BJ (cell line): Measurements from ENCODE around the gene ATF7IP. TPM values are rescaled to one million over a fixed set of nuclear protein-coding genes. Genes with fewer than 3 reads are reported as not detected.
A peak's percentile ranks its signal among the peaks of the same experiment; 100 is the strongest.

ENCODE experiments used
- CTCF ChIA-PET: fragments of 350-600 bp; formaldehyde crosslinking; extraction: SDS; loops from one replicate; lab custom pipeline; 2021; ENCODE audit warnings: antibody characterized with exemption, inconsistent platforms; lab: Yijun Ruan, JAX
- POLR2A ChIA-PET: fragments of 300-600 bp; sonication (Branson Sonifier 250); formaldehyde crosslinking; extraction: SDS; loops from one replicate; lab custom pipeline; 2021; ENCODE audit warnings: antibody characterized with exemption; lab: Charles Lee
- DNase-seq: peaks from one replicate; pipeline ENCODE4 v3.0.0-alpha.2; 2011; ENCODE audit warnings: low read depth
- H3K27me3 ChIP-seq: 2 replicates; pipeline ENCODE4 v1.6.0; 2011; ENCODE audit warnings: low read length; ENCODE audit not compliant: control insufficient read depth, insufficient read depth
- H3K36me3 ChIP-seq: 2 replicates; pipeline ENCODE4 v1.5.1; 2011; ENCODE audit warnings: low read length; ENCODE audit not compliant: control insufficient read depth, insufficient read depth
- H3K4me3 ChIP-seq: 2 replicates; pipeline ENCODE4 v1.5.1; 2011; ENCODE audit warnings: low read depth, mild to moderate bottlenecking, control low read depth, low read length
- polyA plus RNA-seq: library from polyadenylated mRNA; depleted of rRNA; stranded (reverse); fragments of >200 nt; gene quantifications from 2 replicates; pipeline ENCODE4 v1.2.3, GENCODE V29; 2011
- TF ChIP-seq, protein P1 (sequence below): IDR thresholded peaks from 2 replicates; pipeline ENCODE4 v1.5.1; 2011; ENCODE audit warnings: low read depth, mild to moderate bottlenecking, control low read depth, inconsistent platforms, low read length, moderate library complexity; ENCODE audit not compliant: insufficient read depth

ATF7IP gene
- polyA plus RNA-seq, 1 experiment: 8.1 TPM

DNA sequence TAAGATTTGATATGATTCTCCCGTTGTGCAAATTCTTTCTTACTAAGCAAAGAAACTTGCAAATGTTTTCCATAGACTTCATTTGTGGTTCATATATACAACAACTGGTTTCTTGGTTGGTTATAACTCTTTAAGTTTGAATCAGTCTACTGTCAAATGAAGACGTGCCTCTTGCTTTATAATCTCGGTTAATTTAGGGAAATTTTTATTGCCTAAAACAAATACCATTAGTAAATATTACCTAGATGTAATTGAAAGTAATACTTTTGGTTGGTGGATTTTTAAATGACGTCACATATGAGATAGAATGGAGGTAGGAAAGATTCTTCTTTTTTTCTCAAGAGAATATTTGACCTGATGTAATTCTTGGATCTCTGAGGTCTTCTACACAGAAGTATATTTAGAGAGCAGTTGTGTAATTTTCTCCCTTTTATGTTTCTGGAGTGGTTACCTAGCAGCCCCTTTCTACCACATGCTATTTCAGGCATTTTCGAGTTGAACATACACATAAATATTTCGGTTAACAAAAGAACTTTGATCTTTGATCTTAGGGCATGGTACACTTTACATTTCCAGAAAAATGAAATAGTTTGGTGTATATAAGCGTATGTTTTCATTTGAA lies 1.7 kb downstream of the ATF7IP start:
- H3K4me3 ChIP-seq: peak overlapping the region; percentile 91
- DNase-seq: no peak
- no peaks in the 10 kb centered on the region for H3K27me3 ChIP-seq
- peaks cover 1% of the 10 kb centered on the region; the same call in 1 of the 2 replicates for H3K36me3 ChIP-seq
- TF ChIP-seq, protein P1, sequence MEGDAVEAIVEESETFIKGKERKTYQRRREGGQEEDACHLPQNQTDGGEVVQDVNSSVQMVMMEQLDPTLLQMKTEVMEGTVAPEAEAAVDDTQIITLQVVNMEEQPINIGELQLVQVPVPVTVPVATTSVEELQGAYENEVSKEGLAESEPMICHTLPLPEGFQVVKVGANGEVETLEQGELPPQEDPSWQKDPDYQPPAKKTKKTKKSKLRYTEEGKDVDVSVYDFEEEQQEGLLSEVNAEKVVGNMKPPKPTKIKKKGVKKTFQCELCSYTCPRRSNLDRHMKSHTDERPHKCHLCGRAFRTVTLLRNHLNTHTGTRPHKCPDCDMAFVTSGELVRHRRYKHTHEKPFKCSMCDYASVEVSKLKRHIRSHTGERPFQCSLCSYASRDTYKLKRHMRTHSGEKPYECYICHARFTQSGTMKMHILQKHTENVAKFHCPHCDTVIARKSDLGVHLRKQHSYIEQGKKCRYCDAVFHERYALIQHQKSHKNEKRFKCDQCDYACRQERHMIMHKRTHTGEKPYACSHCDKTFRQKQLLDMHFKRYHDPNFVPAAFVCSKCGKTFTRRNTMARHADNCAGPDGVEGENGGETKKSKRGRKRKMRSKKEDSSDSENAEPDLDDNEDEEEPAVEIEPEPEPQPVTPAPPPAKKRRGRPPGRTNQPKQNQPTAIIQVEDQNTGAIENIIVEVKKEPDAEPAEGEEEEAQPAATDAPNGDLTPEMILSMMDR: no peak
- POLR2A ChIA-PET: no interaction called here
- CTCF ChIA-PET: interaction anchor here (1.5 to 2.2 kb wide), 2 partner anchors 112 to 115 kb away, joined by 4 to 12 read pairs; no protein-coding TSS in a partner anchor

DNA sequence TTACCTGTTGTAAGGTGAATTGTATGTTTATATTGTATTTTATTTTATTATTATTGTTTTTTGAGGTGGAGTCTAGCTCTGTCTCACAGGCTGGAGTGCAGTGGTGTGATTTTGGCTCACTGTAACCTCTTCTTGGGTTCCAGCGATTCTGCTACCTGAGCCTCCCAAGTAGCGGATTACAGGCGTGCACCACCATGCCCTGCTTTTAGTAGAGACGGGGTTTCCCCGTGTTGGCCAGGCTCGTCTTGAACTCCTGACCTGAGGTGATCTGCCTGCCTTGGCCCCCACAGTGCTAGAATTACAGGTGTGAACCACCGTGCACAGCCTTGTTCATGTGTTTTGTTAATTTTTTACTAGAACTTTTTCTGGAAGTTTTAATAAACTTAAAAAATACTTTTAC lies 3.8 kb downstream of the ATF7IP start:
- peaks cover 1% of the 10 kb centered on the region; the same call in 1 of the 2 replicates for H3K36me3 ChIP-seq
- CTCF ChIA-PET: interaction anchor here (0.6 to 1.1 kb wide), 2 partner anchors 67 to 118 kb away, joined by 3 to 5 read pairs; no protein-coding TSS in a partner anchor
- no peak for DNase-seq
- TF ChIP-seq, protein P1: no peak
- H3K27me3 ChIP-seq: no peaks in the 10 kb centered on the region
- no peak overlapping the region for H3K4me3 ChIP-seq
- POLR2A ChIA-PET: no interaction called here

DNA sequence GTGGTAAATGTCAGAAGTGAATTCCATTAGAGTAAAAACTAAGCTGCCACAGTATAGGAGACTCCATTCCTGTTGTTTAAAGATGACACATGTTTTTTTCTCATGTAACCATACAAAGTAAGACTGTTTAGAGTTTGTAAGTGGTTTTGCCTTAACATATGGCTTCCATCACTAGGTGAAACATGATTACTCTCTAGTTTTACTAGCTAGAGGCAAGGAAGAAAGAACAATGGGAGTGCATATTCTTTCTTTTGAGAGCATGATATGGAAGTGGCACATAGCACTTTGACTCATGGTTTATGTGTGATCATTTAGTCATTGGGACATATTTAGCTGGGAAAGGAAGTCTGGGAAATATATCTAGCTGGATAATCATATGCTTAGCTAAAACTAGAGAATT lies 7.7 kb downstream of the ATF7IP start:
- no peaks in the 10 kb centered on the region for H3K27me3 ChIP-seq
- no peak for DNase-seq
- ChIA-PET CTCF (interaction anchor here (1.0 kb wide), 1 partner anchor 11 kb away, joined by 5 read pairs; no protein-coding TSS in a partner anchor), POLR2A (interaction anchor here (1.4 kb wide), 1 partner anchor 116 kb away, joined by 3 read pairs; no protein-coding TSS in a partner anchor)
- H3K4me3 ChIP-seq: no peak overlapping the region
- peaks cover 1% of the 10 kb centered on the region; the same call in 1 of the 2 replicates for H3K36me3 ChIP-seq
- TF ChIP-seq, protein P1: no peak

DNA sequence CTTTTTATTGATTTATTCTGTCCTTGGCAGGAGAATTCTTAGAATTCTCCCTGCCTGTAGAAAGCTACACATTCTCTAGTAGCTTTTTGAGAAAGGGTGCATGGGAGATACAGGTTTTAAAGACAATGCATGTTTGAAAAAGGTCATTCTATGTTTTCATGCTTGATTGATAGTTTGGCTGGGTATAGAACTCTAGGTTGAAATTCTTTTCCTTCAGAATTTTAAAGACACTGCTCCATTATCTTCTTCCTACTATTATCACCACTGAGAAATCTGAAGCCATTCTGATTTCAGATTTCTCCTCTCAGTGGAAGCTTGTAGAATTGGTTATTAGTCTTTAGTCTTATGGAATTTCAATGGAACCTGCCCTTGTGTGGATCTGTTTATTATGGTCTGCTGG lies 14.0 kb downstream of the ATF7IP start:
- TF ChIP-seq, protein P1: no peak
- CTCF ChIA-PET: no interaction called here

DNA sequence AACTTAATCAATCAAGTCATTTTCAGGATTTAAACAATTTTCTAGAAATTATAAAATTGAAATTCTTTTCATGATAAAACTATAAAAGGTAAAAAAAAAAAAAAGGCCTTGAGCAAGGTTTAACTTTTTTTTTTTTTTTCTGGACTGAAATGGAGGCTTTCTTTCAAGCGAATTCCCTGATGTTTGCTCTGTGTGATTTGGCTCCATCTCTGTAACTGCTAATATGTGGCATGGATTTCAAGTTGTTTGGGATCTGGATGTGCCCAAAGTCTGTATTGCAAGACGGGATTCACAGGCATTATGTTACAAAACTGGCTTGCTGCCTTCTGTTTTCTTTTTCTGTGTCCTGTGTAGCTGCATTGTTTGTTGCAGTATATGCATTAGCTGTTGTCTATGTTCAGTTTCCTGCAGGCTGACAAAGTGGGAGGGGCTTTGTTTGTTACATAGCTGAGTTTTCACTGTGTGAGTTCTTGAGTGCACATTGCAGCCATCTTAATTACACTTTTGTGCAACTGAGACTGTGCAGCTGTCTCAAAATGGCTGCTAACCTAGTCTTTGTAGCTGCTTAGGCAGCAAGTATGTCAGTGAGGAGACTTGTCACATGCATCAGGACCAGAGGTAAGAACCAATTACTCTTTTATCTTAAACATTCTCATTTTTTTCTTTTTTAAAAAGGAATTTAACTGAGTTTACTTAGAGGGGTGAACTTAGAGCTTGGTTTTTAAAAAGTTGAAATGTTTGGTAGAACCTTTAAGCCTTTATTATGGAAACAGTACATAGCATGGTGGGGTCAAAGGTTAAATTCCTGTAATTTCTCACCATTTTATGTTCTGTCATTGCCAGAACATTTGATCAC lies 19.5 kb downstream of the ATF7IP start:
- no peaks in the 10 kb centered on the region for H3K36me3 ChIP-seq
- peak; percentile 57 for DNase-seq
- ChIA-PET CTCF (interaction anchor here (0.5 to 2.0 kb wide), 5 partner anchors 12 to 127 kb away, joined by 3 to 6 read pairs (median 4); partner anchors contain the start of gene ATF7IP), POLR2A (interaction anchor here (0.7 to 1.2 kb wide), 3 partner anchors 19 to 127 kb away, joined by 3 to 4 read pairs (median 4); partner anchors contain the start of gene ATF7IP)
- TF ChIP-seq, protein P1: no peak
- peak overlapping the region; percentile 30 for H3K4me3 ChIP-seq
- H3K27me3 ChIP-seq: no peaks in the 10 kb centered on the region

More for the DNA sequence above, 14.0 kb downstream of the ATF7IP start:
- Histone ChIP-seq H3K4me3 (no peak overlapping the region), H3K36me3 (no peaks in the 10 kb centered on the region), H3K27me3 (no peaks in the 10 kb centered on the region)
- POLR2A ChIA-PET: no interaction called here
- DNase-seq: no peak
